Measurements from ENCODE around the gene SEMA3E. TPM values are rescaled to one million over a fixed set of nuclear protein-coding genes. Genes with fewer than 3 reads are reported as not detected.

SEMA3E gene
- polyA plus RNA-seq, 1 experiment, result not detected

GRCh38 chr7:83326223-83326622 lies 322.7 kb downstream of the SEMA3E start:
- TF ChIP-seq CTCF (IDR thresholded peaks at IDR 0.05; ENCODE audit: insufficient read depth, low read depth, low read length), result no peak
- ChIA-PET CTCF (no interaction called here), POLR2A (no interaction called here)
- no peak for DNase-seq (ENCODE audit: low read depth)
- H3K4me3 ChIP-seq (ENCODE audit: low read depth, low read length), result no peak overlapping the region
- no peaks in the 10 kb centered on the region; the same call in 1 of the 2 replicates for H3K27me3 ChIP-seq (ENCODE audit: control insufficient read depth, insufficient read depth, low read length)
- H3K36me3 ChIP-seq (ENCODE audit: control insufficient read depth, insufficient read depth, low read length), result no peaks in the 10 kb centered on the region

GRCh38 chr7:83325083-83325482 lies 323.9 kb downstream of the SEMA3E start:
- no peak for TF ChIP-seq CTCF (IDR thresholded peaks at IDR 0.05; ENCODE audit: insufficient read depth, low read depth, low read length)
- no peak for DNase-seq (ENCODE audit: low read depth)
- Histone ChIP-seq H3K27me3 (ENCODE audit: control insufficient read depth, insufficient read depth, low read length) (no peaks in the 10 kb centered on the region; the same call in 1 of the 2 replicates), H3K36me3 (ENCODE audit: control insufficient read depth, insufficient read depth, low read length) (no peaks in the 10 kb centered on the region), H3K4me3 (ENCODE audit: low read depth, low read length) (no peak overlapping the region)
- POLR2A ChIA-PET, result no interaction called here
- CTCF ChIA-PET, result no interaction called here

- Histone ChIP-seq H3K4me3 (ENCODE audit: low read depth, low read length) (no peak overlapping the region), H3K27me3 (ENCODE audit: control insufficient read depth, insufficient read depth, low read length) (no peaks in the 10 kb centered on the region; the same call in 1 of the 2 replicates), H3K36me3 (ENCODE audit: control insufficient read depth, insufficient read depth, low read length) (no peaks in the 10 kb centered on the region)
- ChIA-PET CTCF (interaction anchor here (0.5 kb wide), 1 partner anchor 382 kb away, joined by 4 read pairs; no protein-coding TSS in a partner anchor), POLR2A (no interaction called here)
- no peak for DNase-seq (ENCODE audit: low read depth)
- no peak for TF ChIP-seq CTCF (IDR thresholded peaks at IDR 0.05; ENCODE audit: insufficient read depth, low read depth, low read length)
Observed at GRCh38 chr7:83324596-83324995, 324.3 kb downstream of the SEMA3E start.

- CTCF ChIA-PET, result no interaction called here
- H3K36me3 ChIP-seq (ENCODE audit: control insufficient read depth, insufficient read depth, low read length), result no peaks in the 10 kb centered on the region
- POLR2A ChIA-PET, result no interaction called here
- DNase-seq (ENCODE audit: low read depth), result no peak
- H3K4me3 ChIP-seq (ENCODE audit: low read depth, low read length), result no peak overlapping the region
- H3K27me3 ChIP-seq (ENCODE audit: control insufficient read depth, insufficient read depth, low read length), result no peaks in the 10 kb centered on the region; the same call in 1 of the 2 replicates
- no peak for TF ChIP-seq CTCF (IDR thresholded peaks at IDR 0.05; ENCODE audit: insufficient read depth, low read depth, low read length)
Observed at GRCh38 chr7:83321011-83321410, 327.9 kb downstream of the SEMA3E start.

GRCh38 chr7:83313931-83314330 lies 335.0 kb downstream of the SEMA3E start:
- DNase-seq (ENCODE audit: low read depth), result no peak
- H3K36me3 ChIP-seq (ENCODE audit: control insufficient read depth, insufficient read depth, low read length), result no peaks in the 10 kb centered on the region
- no peaks in the 10 kb centered on the region for H3K27me3 ChIP-seq (ENCODE audit: control insufficient read depth, insufficient read depth, low read length)
- POLR2A ChIA-PET, result no interaction called here
- CTCF ChIA-PET, result no interaction called here
- no peak overlapping the region for H3K4me3 ChIP-seq (ENCODE audit: low read depth, low read length)
- no peak for TF ChIP-seq CTCF (IDR thresholded peaks at IDR 0.05; ENCODE audit: insufficient read depth, low read depth, low read length)

Small RNAs within 50 kb of the gene (small RNA-seq; reads per million reads assigned to genes)
- not detected for gene AC079987.1 (ENCODE audit: insufficient read length, low read depth, low replicate concordance)
